NCI-H2196 treated with DMSO at 0.1 percent for 48 hours (cell line): Measurements from ENCODE around the gene TRIM40.

Experiments used
- DNase-seq: peaks from one replicate; lab custom pipeline; 2025; ENCODE audit not compliant: unreplicated experiment; lab: John Stamatoyannopoulos, UW

TRIM40 gene

GRCh38 chr6:30195951-30196350, 60.0 kb downstream of the TRIM40 start:
- no peak for DNase-seq

- DNase-seq = no peak
Observed at GRCh38 chr6:30196376-30196775, 60.4 kb downstream of the TRIM40 start.
